Peyer's patch (tissue), 4 donors: ENCODE data around the gene DNAJB6. TPM values are rescaled to one million over a fixed set of nuclear protein-coding genes. Genes with fewer than 3 reads are reported as not detected.

Experiments
- DNase-seq, 3 donors: peaks; one replicate each; pipeline ENCODE4 v3.0.0-alpha.2; 2017 to 2019
- H3K27ac ChIP-seq, 4 donors: fragments of 200-600 bp; sonication (generic); one replicate each; pipeline ENCODE4 v1.5.1; 2016 to 2019
- H3K27me3 ChIP-seq, 2 donors: fragments of 200-600 bp; sonication (generic); one replicate each; pipeline ENCODE4 v1.5.1; 2019
- H3K36me3 ChIP-seq, 3 donors: fragments of 200-600 bp; sonication (generic); one replicate each; pipeline ENCODE4 v1.5.1; 2016 to 2019
- H3K4me1 ChIP-seq, 4 donors: fragments of 200-600 bp; sonication (generic); one replicate each; pipeline ENCODE4 v1.5.1; 2016 to 2019
- H3K4me3 ChIP-seq, 4 donors: fragments of 200-600 bp; sonication (generic); 1 replicate in 3 of 4; 2 replicates in 1 of 4; pipeline ENCODE4 v1.5.1; 2016 to 2019; ENCODE audit warnings: mild to moderate bottlenecking in 1 of 4
- H3K9me3 ChIP-seq, 4 donors: fragments of 200-600 bp; sonication (generic); one replicate each; pipeline ENCODE4 v1.5.1; 2016 to 2019; ENCODE audit warnings: mild to moderate bottlenecking in 1 of 4
- CTCF ChIP-seq, 6 experiments: fragments of 450-650 bp in 4 of 6; fragments of 200-600 bp in 2 of 6; sonication (generic) in 1 of 6; IDR thresholded peaks; one replicate each; pipeline ENCODE4 v1.5.1; 2017 to 2019; ENCODE audit warnings: antibody characterized with exemption in 6 of 6, mild to moderate bottlenecking in 3 of 6, moderate library complexity in 1 of 6
- POLR2A ChIP-seq, 2 donors: fragments of 450-650 bp; IDR thresholded peaks; one replicate each; pipeline ENCODE4 v1.5.1; 2017; ENCODE audit warnings: antibody characterized with exemption in 2 of 2, mild to moderate bottlenecking in 2 of 2, moderate library complexity in 2 of 2
- total RNA-seq, 4 donors: library from RNA; depleted of rRNA; stranded (reverse); fragments of >200 nt; gene quantifications; one replicate each; pipeline ENCODE4 v1.1.0, GENCODE V29; 2016

The DNAJB6 gene
- total RNA-seq, 4 donors from 2014 or later = 47.1 to 129 (median 61.3) TPM

DNA sequence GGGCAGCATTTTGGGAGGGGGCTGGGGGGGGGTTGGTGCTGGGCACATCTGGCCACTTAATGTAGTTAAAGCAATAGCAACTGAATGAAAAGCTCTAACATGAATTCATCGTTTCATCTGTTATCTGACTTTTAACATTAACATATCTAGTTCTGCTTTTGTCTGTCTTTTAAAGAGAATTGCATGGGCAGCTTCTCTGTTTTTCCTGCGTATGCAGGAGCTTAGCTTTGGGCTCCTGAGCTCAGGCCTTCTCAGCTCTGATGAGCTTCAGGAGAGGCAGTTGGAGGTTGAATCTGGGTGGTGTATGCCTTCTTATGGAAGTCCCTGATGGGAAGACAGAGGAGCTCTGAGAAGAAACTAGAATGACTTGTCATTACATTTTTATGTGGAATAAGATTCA lies 58.4 kb downstream of the DNAJB6 start:
- TF ChIP-seq CTCF (IDR thresholded peaks at IDR 0.05) = no peak
- no peak for TF ChIP-seq POLR2A (IDR thresholded peaks at IDR 0.05)
- no peaks in the 10 kb centered on the region for H3K9me3 ChIP-seq
- H3K36me3 ChIP-seq = peaks cover 0 to 25% (median 0%) of the 10 kb centered on the region in 3 donors
- H3K4me1 ChIP-seq = peaks cover 0 to 14% (median 1%) of the 10 kb centered on the region in 4 donors
- DNase-seq = no peak
- H3K4me3 ChIP-seq = no peak overlapping the region
- no peak overlapping the region for H3K27ac ChIP-seq
- no peaks in the 10 kb centered on the region for H3K27me3 ChIP-seq

GRCh38 chr7:157396316-157397035 lies 59.7 kb downstream of the DNAJB6 start:
- no peak for DNase-seq

GRCh38 chr7:157397036-157397720 lies 60.4 kb downstream of the DNAJB6 start:
- Histone ChIP-seq H3K4me1 (peaks cover 0 to 14% (median 1%) of the 10 kb centered on the region in 4 donors), H3K9me3 (no peaks in the 10 kb centered on the region), H3K27me3 (no peaks in the 10 kb centered on the region), H3K27ac (peak overlapping the region in 2 of 4 donors; percentile 48 to 56), H3K36me3 (peaks cover 0 to 36% (median 0%) of the 10 kb centered on the region in 3 donors), H3K4me3 (no peak overlapping the region)
- DNase-seq = no peak
- no peak for TF ChIP-seq CTCF (IDR thresholded peaks at IDR 0.05)
- no peak for TF ChIP-seq POLR2A (IDR thresholded peaks at IDR 0.05)

More at GRCh38 chr7:157396316-157397035, 59.7 kb downstream of the DNAJB6 start:
- peaks cover 0 to 14% (median 1%) of the 10 kb centered on the region in 4 donors for H3K4me1 ChIP-seq
- TF ChIP-seq CTCF (IDR thresholded peaks at IDR 0.05) = no peak
- no peak for TF ChIP-seq POLR2A (IDR thresholded peaks at IDR 0.05)
- no peaks in the 10 kb centered on the region for H3K27me3 ChIP-seq
- peaks cover 0 to 29% (median 0%) of the 10 kb centered on the region in 3 donors for H3K36me3 ChIP-seq
- H3K4me3 ChIP-seq = no peak overlapping the region
- no peaks in the 10 kb centered on the region for H3K9me3 ChIP-seq
- H3K27ac ChIP-seq = no peak overlapping the region

GRCh38 chr7:157397731-157398691 lies 61.2 kb downstream of the DNAJB6 start:
- H3K9me3 ChIP-seq = no peaks in the 10 kb centered on the region
- TF ChIP-seq CTCF (IDR thresholded peaks at IDR 0.05) (peak in 3 of 6 experiments; percentile 11 to 40 (median 37)), POLR2A (IDR thresholded peaks at IDR 0.05) (no peak)
- no peak overlapping the region for H3K4me3 ChIP-seq
- H3K27me3 ChIP-seq = no peaks in the 10 kb centered on the region
- peak overlapping the region in 2 of 4 donors; percentile 48 to 56 for H3K27ac ChIP-seq
- DNase-seq = no peak
- H3K4me1 ChIP-seq = peaks cover 0 to 14% (median 1%) of the 10 kb centered on the region in 4 donors
- peaks cover 0 to 40% (median 0%) of the 10 kb centered on the region in 3 donors for H3K36me3 ChIP-seq

DNA sequence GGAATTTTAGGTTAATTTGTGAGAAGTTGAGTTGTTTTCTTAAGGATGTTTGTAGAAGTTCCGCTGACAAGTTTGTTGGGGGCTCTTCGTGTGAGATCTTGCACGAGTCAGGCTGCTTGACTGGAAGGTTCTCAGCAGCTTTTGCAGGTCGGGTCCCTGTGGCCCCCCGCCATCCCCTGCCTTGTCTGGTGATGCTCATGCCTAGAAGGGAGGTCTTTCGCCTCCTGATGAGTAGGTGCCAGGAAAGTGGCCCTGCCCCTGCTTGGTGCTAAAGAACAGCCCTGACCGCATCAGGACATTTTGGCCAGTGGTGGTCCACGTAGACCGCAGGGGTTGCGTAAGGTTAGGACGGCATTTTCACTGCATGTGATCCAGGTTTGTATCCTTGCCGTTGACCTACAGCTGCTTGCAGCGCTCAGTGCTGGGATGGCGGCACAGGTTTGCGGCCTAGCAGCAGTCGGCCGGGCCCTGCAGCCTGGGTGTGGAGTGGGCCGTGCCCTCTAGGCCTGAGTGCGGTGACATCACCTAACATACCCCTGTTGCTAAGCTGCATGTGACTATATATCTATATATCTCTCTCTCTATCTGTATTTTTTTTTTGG lies 62.4 kb downstream of the DNAJB6 start:
- H3K36me3 ChIP-seq = peaks cover 0 to 40% (median 0%) of the 10 kb centered on the region in 3 donors
- no peaks in the 10 kb centered on the region for H3K9me3 ChIP-seq
- DNase-seq = no peak
- H3K4me3 ChIP-seq = no peak overlapping the region
- TF ChIP-seq POLR2A (IDR thresholded peaks at IDR 0.05) = no peak
- no peak for TF ChIP-seq CTCF (IDR thresholded peaks at IDR 0.05)
- peaks cover 0 to 14% (median 1%) of the 10 kb centered on the region in 4 donors for H3K4me1 ChIP-seq
- no peaks in the 10 kb centered on the region for H3K27me3 ChIP-seq
- no peak overlapping the region for H3K27ac ChIP-seq
